DND-41 (cell line): Measurements from ENCODE around the gene BZW2.
"Not testable (repeated sequence)": the region's sequence is repeated elsewhere in the genome, so short reads cannot be mapped to it uniquely, and the experiment has no call there.

Experiments
- ATAC-seq: fragments of 200-7000 bp; cut with Tn5 transposase; 3 replicates; pipeline ENCODE4 v1.9.1; 2021; ENCODE audit warnings: low read depth; ENCODE audit not compliant: insufficient read depth
- DNase-seq: peaks from one replicate; pipeline ENCODE4 v3.0.0-alpha.2; 2020
- H2AFZ ChIP-seq: 2 replicates; pipeline ENCODE4 v1.6.0; 2012; ENCODE audit warnings: low read depth, low read length
- H3K27ac ChIP-seq: 2 replicates; pipeline ENCODE4 v1.5.1; 2012; ENCODE audit warnings: low read length, inconsistent platforms
- H3K27me3 ChIP-seq: fragments of 200-600 bp; sonication (generic); 2 replicates; pipeline ENCODE4 v1.6.0; 2012; ENCODE audit warnings: low read length, mild to moderate bottlenecking, inconsistent platforms; ENCODE audit not compliant: insufficient read depth, poor library complexity
- H3K36me3 ChIP-seq: 2 replicates; pipeline ENCODE4 v1.5.1; 2012; ENCODE audit warnings: low read length, inconsistent platforms; ENCODE audit not compliant: insufficient read depth
- H3K4me1 ChIP-seq: 2 replicates; pipeline ENCODE4 v1.5.1; 2012; ENCODE audit warnings: mild to moderate bottlenecking, low read length; ENCODE audit not compliant: insufficient read depth
- H3K4me2 ChIP-seq: 2 replicates; pipeline ENCODE4 v1.6.0; 2012; ENCODE audit warnings: mild to moderate bottlenecking, moderate library complexity, low read length, inconsistent platforms; ENCODE audit not compliant: insufficient read depth
- H3K4me3 ChIP-seq, 2 experiments: fragments of 200-600 bp in 1 of 2; shearing (Covaris generic) in 1 of 2; 2 replicates each; pipeline ENCODE4 v1.5.1; 2012 to 2016; ENCODE audit warnings: inconsistent platforms in 2 of 2, low read length in 2 of 2, mild to moderate bottlenecking in 2 of 2, low read depth in 1 of 2, moderate library complexity in 1 of 2
- H3K79me2 ChIP-seq: 2 replicates; pipeline ENCODE4 v1.6.0; 2012; ENCODE audit warnings: low read length, inconsistent platforms; ENCODE audit not compliant: insufficient read depth
- H3K9ac ChIP-seq: 2 replicates; pipeline ENCODE4 v1.6.0; 2012; ENCODE audit warnings: low read depth, mild to moderate bottlenecking, inconsistent platforms, low read length, moderate library complexity
- H3K9me3 ChIP-seq: 2 replicates; pipeline ENCODE4 v1.5.1; 2012; ENCODE audit warnings: low read length, moderate library complexity, mild to moderate bottlenecking, inconsistent platforms; ENCODE audit not compliant: insufficient read depth, severe bottlenecking
- H4K20me1 ChIP-seq: 2 replicates; pipeline ENCODE4 v1.6.0; 2012; ENCODE audit warnings: low read length; ENCODE audit not compliant: insufficient read depth
- EZH2 ChIP-seq: IDR thresholded peaks from 3 replicates; pipeline ENCODE4 v1.6.1; 2012; ENCODE audit warnings: borderline replicate concordance, low read depth, mild to moderate bottlenecking, moderate library complexity, low read length, inconsistent platforms; ENCODE audit not compliant: severe bottlenecking
- TF ChIP-seq, protein P1 (sequence below): IDR thresholded peaks from 2 replicates; pipeline ENCODE4 v1.5.1; 2012; ENCODE audit warnings: borderline replicate concordance, low read length, moderate library complexity, mild to moderate bottlenecking; ENCODE audit not compliant: poor library complexity, severe bottlenecking; ENCODE audit errors: extremely low read depth

Gene BZW2

GRCh38 chr7:16677978-16678494 lies 32.1 kb downstream of the BZW2 start:
- Histone ChIP-seq H3K9ac (no peak overlapping the region), H2AFZ (no peak overlapping the region), H3K79me2 (no peaks in the 10 kb centered on the region), H3K4me2 (no peak overlapping the region), H3K36me3 (peaks cover 71% of the 10 kb centered on the region), H3K27me3 (no peaks in the 10 kb centered on the region), H3K9me3 (no peaks in the 10 kb centered on the region), H4K20me1 (no peaks in the 10 kb centered on the region), H3K4me1 (no peaks in the 10 kb centered on the region), H3K27ac (no peak overlapping the region), H3K4me3 (no peak overlapping the region)
- no peak for ATAC-seq
- no peak for DNase-seq
- TF ChIP-seq, protein P1, sequence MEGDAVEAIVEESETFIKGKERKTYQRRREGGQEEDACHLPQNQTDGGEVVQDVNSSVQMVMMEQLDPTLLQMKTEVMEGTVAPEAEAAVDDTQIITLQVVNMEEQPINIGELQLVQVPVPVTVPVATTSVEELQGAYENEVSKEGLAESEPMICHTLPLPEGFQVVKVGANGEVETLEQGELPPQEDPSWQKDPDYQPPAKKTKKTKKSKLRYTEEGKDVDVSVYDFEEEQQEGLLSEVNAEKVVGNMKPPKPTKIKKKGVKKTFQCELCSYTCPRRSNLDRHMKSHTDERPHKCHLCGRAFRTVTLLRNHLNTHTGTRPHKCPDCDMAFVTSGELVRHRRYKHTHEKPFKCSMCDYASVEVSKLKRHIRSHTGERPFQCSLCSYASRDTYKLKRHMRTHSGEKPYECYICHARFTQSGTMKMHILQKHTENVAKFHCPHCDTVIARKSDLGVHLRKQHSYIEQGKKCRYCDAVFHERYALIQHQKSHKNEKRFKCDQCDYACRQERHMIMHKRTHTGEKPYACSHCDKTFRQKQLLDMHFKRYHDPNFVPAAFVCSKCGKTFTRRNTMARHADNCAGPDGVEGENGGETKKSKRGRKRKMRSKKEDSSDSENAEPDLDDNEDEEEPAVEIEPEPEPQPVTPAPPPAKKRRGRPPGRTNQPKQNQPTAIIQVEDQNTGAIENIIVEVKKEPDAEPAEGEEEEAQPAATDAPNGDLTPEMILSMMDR: no peak
- no peak for TF ChIP-seq EZH2

- H3K4me3 ChIP-seq, H3K27ac ChIP-seq, ATAC-seq, H3K4me1 ChIP-seq, H3K9ac ChIP-seq, H3K27me3 ChIP-seq, DNase-seq, H4K20me1 ChIP-seq, H3K4me2 ChIP-seq, H3K79me2 ChIP-seq, H2AFZ ChIP-seq, H3K9me3 ChIP-seq: not testable (repeated sequence)
- peaks cover 79% of the 10 kb centered on the region for H3K36me3 ChIP-seq
These were observed 32.9 kb downstream of the BZW2 start for GRCh38 chr7:16678645-16679566.

DNA sequence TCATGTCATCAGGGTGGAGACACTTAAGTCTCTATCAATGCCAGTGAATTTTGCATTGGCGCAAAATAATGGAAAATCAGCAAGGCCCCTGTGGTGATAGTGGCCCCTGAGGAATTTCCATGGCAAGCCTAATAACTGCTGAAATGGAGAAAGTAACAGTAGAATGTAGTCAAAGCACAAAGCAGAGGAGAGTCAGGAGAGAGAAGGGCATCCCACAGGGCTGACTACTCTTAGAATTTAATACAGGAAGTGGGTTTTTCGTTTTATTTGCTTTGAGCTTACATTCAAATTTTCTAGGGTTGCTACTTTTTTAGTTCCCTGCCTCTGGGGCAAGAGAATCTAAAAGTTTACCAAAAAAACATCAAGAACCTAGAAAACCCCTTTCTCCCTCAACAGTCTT lies 39.0 kb downstream of the BZW2 start:
- H2AFZ ChIP-seq: no peak overlapping the region
- peak overlapping the region; percentile 18; the same call in 1 of the 2 replicates for H3K27ac ChIP-seq
- peaks cover 8% of the 10 kb centered on the region for H3K4me1 ChIP-seq
- H3K9ac ChIP-seq: no peak overlapping the region
- H3K4me2 ChIP-seq: no peak overlapping the region
- H3K4me3 ChIP-seq: no peak overlapping the region
- H4K20me1 ChIP-seq: no peaks in the 10 kb centered on the region
- no peak for DNase-seq
- peak; percentile 78; the same call in 2 of the 3 replicates for ATAC-seq
- peaks cover 65% of the 10 kb centered on the region; the same call in 1 of the 2 replicates for H3K36me3 ChIP-seq
- H3K9me3 ChIP-seq: no peaks in the 10 kb centered on the region
- no peaks in the 10 kb centered on the region for H3K27me3 ChIP-seq
- TF ChIP-seq, protein P1: no peak
- TF ChIP-seq EZH2: no peak
- no peaks in the 10 kb centered on the region for H3K79me2 ChIP-seq

- no peaks in the 10 kb centered on the region for H3K27me3 ChIP-seq
- no peaks in the 10 kb centered on the region for H4K20me1 ChIP-seq
- no peak overlapping the region for H3K4me3 ChIP-seq
- H3K36me3 ChIP-seq: peaks cover 64% of the 10 kb centered on the region; the same call in 1 of the 2 replicates
- TF ChIP-seq EZH2: no peak
- TF ChIP-seq, protein P1: no peak
- H3K9ac ChIP-seq: no peak overlapping the region
- ATAC-seq (no peak), DNase-seq (no peak)
- peaks cover 8% of the 10 kb centered on the region for H3K4me1 ChIP-seq
- H3K9me3 ChIP-seq: no peaks in the 10 kb centered on the region
- H3K79me2 ChIP-seq: no peaks in the 10 kb centered on the region
- H3K27ac ChIP-seq: no peak overlapping the region
- no peak overlapping the region for H2AFZ ChIP-seq
- H3K4me2 ChIP-seq: no peak overlapping the region
These were observed 39.6 kb downstream of the BZW2 start for GRCh38 chr7:16685535-16685934.
